Measurements from ENCODE around the gene RRP1B. TPM values are rescaled to one million over a fixed set of nuclear protein-coding genes. Genes with fewer than 3 reads are reported as not detected.

RRP1B gene
- total and polyA plus RNA-seq, 2 of the 13 experiments (the other 11 are each of a cell fraction or from before 2014, with no cell fraction given): 16.3 to 46.2 TPM

DNA sequence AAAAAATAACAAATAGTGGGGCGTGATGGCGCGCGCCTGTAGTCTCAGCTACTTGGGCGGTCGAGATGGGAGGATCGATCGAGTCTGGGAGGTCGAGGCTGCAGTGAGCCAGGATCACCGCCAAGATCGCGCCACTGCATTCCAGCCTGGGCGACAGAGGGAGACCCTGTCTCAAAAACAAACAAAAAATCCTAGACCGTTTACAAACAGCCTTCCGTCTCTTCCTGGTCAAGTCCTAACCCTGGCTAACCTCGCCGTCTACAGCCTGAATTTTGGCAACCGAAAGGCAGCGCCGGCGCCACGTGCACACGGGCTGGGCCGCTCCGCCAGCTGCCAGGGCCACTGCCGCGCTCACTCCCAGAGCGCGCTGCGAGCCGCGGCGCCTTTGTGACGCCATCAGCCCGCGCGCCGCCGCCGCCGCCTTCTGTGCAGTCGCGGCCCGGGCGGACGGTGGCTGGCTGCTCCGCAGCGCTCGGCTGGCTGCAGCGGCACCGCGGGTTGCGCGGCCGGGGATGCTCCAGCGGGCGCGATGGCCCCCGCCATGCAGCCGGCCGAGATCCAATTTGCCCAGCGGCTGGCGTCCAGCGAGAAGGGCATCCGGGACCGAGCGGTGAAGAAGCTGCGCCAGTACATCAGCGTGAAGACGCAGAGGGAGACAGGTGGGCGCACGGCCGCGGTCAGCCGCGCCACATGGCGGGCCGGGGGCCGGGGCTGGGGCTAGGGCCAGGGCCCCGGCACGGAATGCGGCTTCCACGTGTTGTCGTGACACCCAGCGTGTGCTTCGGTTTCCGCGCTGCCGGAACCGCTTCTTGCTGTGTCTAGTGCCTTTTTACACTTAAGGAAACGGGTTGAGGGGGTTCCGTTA is at the start of gene RRP1B, which contains the start of gene HSF2BP (continued):
- 0 out of 2 replicates have a peak, but pooled peaks have one; percentile 82 for TF ChIP-seq ZNF275 (CRISPR knock-in tag; IDR thresholded peaks at IDR 0.05; ENCODE audit: borderline replicate concordance)
- no peak for TF ChIP-seq CCAR2 (optimal IDR thresholded peaks at IDR 0.05; ENCODE audit: low read depth, low read length)
- no peak for TF ChIP-seq ZNF644 (CRISPR knock-in tag; IDR thresholded peaks at IDR 0.05; ENCODE audit: low read depth)
- peak; percentile 39; the same call in 1 of the 2 replicates for TF ChIP-seq TERF1 (CRISPR knock-in tag; IDR thresholded peaks at IDR 0.05)
- TF ChIP-seq REL (CRISPR knock-in tag; conservative IDR thresholded peaks at IDR 0.05): peak; percentile 43
- peak; percentile 99 for TF ChIP-seq CENPT (CRISPR knock-in tag; IDR thresholded peaks at IDR 0.05; ENCODE audit: low read depth)
- TF ChIP-seq MTA3 (CRISPR knock-in tag; IDR thresholded peaks at IDR 0.05): no peak
- TF ChIP-seq ZNF382 (CRISPR knock-in tag; IDR thresholded peaks at IDR 0.05; ENCODE audit: borderline replicate concordance): no peak
- peak; percentile 93 for TF ChIP-seq ZNF704 (CRISPR knock-in tag; IDR thresholded peaks at IDR 0.05; ENCODE audit: borderline replicate concordance)
- TF ChIP-seq, protein P1, sequence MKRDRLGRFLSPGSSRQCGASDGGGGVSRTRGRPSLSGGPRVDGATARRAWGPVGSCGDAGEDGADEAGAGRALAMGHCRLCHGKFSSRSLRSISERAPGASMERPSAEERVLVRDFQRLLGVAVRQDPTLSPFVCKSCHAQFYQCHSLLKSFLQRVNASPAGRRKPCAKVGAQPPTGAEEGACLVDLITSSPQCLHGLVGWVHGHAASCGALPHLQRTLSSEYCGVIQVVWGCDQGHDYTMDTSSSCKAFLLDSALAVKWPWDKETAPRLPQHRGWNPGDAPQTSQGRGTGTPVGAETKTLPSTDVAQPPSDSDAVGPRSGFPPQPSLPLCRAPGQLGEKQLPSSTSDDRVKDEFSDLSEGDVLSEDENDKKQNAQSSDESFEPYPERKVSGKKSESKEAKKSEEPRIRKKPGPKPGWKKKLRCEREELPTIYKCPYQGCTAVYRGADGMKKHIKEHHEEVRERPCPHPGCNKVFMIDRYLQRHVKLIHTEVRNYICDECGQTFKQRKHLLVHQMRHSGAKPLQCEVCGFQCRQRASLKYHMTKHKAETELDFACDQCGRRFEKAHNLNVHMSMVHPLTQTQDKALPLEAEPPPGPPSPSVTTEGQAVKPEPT (CRISPR knock-in tag; IDR thresholded peaks at IDR 0.05; ENCODE audit: low read depth): peak; percentile 84
- TF ChIP-seq ZIK1 (CRISPR knock-in tag; IDR thresholded peaks at IDR 0.05; ENCODE audit: borderline replicate concordance, low read depth): peak; percentile 94; the same call in 1 of the 2 replicates
- TF ChIP-seq SMC3 (IDR thresholded peaks at IDR 0.05; ENCODE audit: low read length): no peak
- peak; percentile 24 for TF ChIP-seq AGO2 (optimal IDR thresholded peaks at IDR 0.05; ENCODE audit: low read depth, low read length)
- TF ChIP-seq IRX3 (CRISPR knock-in tag; IDR thresholded peaks at IDR 0.05; ENCODE audit: borderline replicate concordance, low read depth): peak; percentile 93; the same call in 1 of the 2 replicates
- no peak for TF ChIP-seq SCMH1 (CRISPR knock-in tag; IDR thresholded peaks at IDR 0.05; ENCODE audit: borderline replicate concordance)
- no peak for TF ChIP-seq SRSF1 (optimal IDR thresholded peaks at IDR 0.05; ENCODE audit: low read depth, low read length)
- 0 out of 2 replicates have a peak, but pooled peaks have one; percentile 34 for TF ChIP-seq ELF1 (CRISPR knock-in tag; IDR thresholded peaks at IDR 0.05)
- peak; percentile 88; the same call in 2 of the 3 replicates for TF ChIP-seq MXI1 (IDR thresholded peaks at IDR 0.05; ENCODE audit: borderline replicate concordance, low read depth, low read length)
- TF ChIP-seq HMGA1 (CRISPR knock-in tag; conservative IDR thresholded peaks at IDR 0.05): no peak
- no peak for TF ChIP-seq MEF2D (CRISPR knock-in tag; IDR thresholded peaks at IDR 0.05)
- TF ChIP-seq ZNF674 (CRISPR knock-in tag; IDR thresholded peaks at IDR 0.05; ENCODE audit: low read depth): peak; percentile 95; the same call in 1 of the 2 replicates
- no peak for TF ChIP-seq THAP7 (CRISPR knock-in tag; IDR thresholded peaks at IDR 0.05)
- TF ChIP-seq ZMYM2 (CRISPR knock-in tag; IDR thresholded peaks at IDR 0.05): no peak
